ENCODE data around the gene TMEM250.

DNA sequence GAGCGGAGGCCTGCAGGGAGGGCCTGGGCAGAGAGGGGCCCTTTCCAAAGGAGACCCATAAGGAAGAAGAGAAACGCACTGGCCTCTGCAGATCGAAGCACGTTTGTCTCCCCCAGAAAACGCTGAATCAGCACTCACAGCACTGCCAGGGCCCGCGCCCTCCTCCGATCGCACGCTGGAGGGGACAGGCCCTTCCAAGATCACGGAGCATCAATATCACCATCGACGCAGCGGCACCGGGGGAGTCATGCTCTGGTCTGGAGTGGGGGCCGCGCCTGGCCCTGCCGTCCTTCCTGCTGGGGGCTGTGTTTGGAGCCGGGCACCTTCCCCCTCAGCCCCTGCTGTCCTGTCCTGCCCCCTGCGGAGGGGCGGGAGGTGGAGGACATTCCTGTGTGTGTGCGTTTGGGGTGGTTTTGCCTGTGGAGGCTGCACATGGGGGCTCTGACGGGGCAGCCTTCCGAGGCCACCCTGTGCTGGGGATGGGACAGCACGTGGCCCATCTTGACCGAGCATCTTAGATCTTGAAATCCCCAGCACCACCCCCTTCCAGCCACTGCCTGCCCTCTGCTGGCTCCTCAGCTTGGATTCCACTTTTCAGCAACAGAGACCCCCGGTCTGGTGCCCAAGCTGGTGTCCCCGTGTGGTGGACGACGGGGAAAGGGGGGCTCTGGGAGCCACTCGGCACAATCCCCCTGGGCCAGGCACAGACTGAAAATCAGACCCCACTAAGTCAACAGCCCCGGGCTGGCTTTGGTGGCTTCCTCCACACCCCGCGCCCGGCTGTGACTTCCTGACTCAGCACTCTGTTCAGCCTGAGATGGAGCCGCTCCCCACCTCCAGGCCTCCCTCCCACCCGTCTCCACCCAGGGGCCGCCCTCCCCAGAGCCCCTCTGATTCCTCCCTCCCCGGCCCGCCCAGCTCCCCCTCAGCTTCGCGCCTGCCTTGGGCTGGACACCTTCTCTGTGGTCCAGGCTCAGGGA is 8.3 kb downstream of the TMEM250 start:
- TF ChIP-seq, protein P1, sequence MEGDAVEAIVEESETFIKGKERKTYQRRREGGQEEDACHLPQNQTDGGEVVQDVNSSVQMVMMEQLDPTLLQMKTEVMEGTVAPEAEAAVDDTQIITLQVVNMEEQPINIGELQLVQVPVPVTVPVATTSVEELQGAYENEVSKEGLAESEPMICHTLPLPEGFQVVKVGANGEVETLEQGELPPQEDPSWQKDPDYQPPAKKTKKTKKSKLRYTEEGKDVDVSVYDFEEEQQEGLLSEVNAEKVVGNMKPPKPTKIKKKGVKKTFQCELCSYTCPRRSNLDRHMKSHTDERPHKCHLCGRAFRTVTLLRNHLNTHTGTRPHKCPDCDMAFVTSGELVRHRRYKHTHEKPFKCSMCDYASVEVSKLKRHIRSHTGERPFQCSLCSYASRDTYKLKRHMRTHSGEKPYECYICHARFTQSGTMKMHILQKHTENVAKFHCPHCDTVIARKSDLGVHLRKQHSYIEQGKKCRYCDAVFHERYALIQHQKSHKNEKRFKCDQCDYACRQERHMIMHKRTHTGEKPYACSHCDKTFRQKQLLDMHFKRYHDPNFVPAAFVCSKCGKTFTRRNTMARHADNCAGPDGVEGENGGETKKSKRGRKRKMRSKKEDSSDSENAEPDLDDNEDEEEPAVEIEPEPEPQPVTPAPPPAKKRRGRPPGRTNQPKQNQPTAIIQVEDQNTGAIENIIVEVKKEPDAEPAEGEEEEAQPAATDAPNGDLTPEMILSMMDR (IDR thresholded peaks at IDR 0.05): no peak
- no peak for TF ChIP-seq POLR2A (IDR thresholded peaks at IDR 0.05)
